H1 (cell line): ENCODE results near the gene MPDZ. TPM values are rescaled to one million over a fixed set of nuclear protein-coding genes. Genes with fewer than 3 reads are reported as not detected.

Source experiments
- CTCF ChIA-PET: fragments of 300-600 bp; sonication (Branson Sonifier 250); formaldehyde crosslinking; loops from one replicate; lab custom pipeline; 2021; ENCODE audit not compliant: partially characterized antibody; lab: Charles Lee
- POLR2A ChIA-PET: fragments of 300-600 bp; sonication (Branson Sonifier 250); formaldehyde crosslinking; loops from one replicate; lab custom pipeline; 2021; ENCODE audit warnings: inconsistent platforms; ENCODE audit not compliant: partially characterized antibody; lab: Charles Lee
- DNase-seq, 2 experiments: peaks; one replicate each; pipeline versions ENCODE4 v3.0.0 to v3.0.0-alpha.2; 2010 to 2022; ENCODE audit warnings: low spot score in 2 of 2, low read depth in 1 of 2, mixed read lengths in 1 of 2
- FAIRE-seq: peaks from 2 replicates; lab custom pipeline; 2011; peaks lifted over from hg19 to GRCh38; lab: Jason Lieb, UNC
- H2AFZ ChIP-seq: 2 replicates; pipeline ENCODE4 v1.8.1; 2012; ENCODE audit warnings: low read length, inconsistent platforms
- H2AK5ac ChIP-seq: 2 replicates; pipeline ENCODE4 v1.6.1; 2013; ENCODE audit warnings: low read depth, low read length
- H2BK120ac ChIP-seq: replicated peaks from 2 replicates; pipeline ENCODE3; 2013; ENCODE audit warnings: low read depth, low read length, inconsistent platforms
- H2BK12ac ChIP-seq: 2 replicates; pipeline ENCODE4 v1.6.1; 2013; ENCODE audit warnings: low read depth, low read length
- H2BK15ac ChIP-seq: 2 replicates; pipeline ENCODE4 v1.6.1; 2013; ENCODE audit warnings: low read length
- H2BK20ac ChIP-seq: 2 replicates; pipeline ENCODE4 v1.6.1; 2013; ENCODE audit warnings: low read length
- H2BK5ac ChIP-seq: 2 replicates; pipeline ENCODE4 v1.6.1; 2013; ENCODE audit warnings: low read depth, low read length
- H3K14ac ChIP-seq: 2 replicates; pipeline ENCODE4 v1.6.1; 2013; ENCODE audit warnings: inconsistent platforms; ENCODE audit not compliant: insufficient read length
- H3K18ac ChIP-seq: 2 replicates; pipeline ENCODE4 v1.6.1; 2013; ENCODE audit warnings: low read length; ENCODE audit errors: extremely low read depth
- H3K23ac ChIP-seq: 2 replicates; pipeline ENCODE4 v1.6.1; 2013; ENCODE audit warnings: inconsistent platforms; ENCODE audit not compliant: insufficient read length
- H3K23me2 ChIP-seq: 2 replicates; pipeline ENCODE4 v1.6.1; 2013; ENCODE audit warnings: low read depth, low read length
- H3K27ac ChIP-seq: 2 replicates; pipeline ENCODE4 v1.6.1; 2011; ENCODE audit warnings: low read depth, low read length, inconsistent platforms
- H3K27me3 ChIP-seq, 4 experiments: replicated peaks in 1 of 4; 1 replicate in 1 of 4; 2 replicates in 3 of 4; pipeline versions ENCODE4 v1.6.1 to v1.8.1; 2011 to 2013; ENCODE audit warnings: low read length in 3 of 4, mild to moderate bottlenecking in 3 of 4, inconsistent platforms in 2 of 4, mixed read lengths in 2 of 4, moderate library complexity in 1 of 4; ENCODE audit not compliant: control insufficient read depth in 3 of 4, insufficient read depth in 3 of 4; ENCODE audit errors: extremely low read depth in 1 of 4
- H3K36me3 ChIP-seq, 4 experiments: 2 replicates each; pipeline versions ENCODE4 v1.6.1 to v1.8.1; 2011 to 2013; ENCODE audit warnings: mild to moderate bottlenecking in 4 of 4, low read length in 3 of 4, moderate library complexity in 2 of 4, control low read depth in 1 of 4, inconsistent platforms in 1 of 4; ENCODE audit not compliant: insufficient read depth in 4 of 4, control insufficient read depth in 2 of 4
- H3K4ac ChIP-seq: replicated peaks from 2 replicates; pipeline ENCODE3; 2013; ENCODE audit warnings: low read length, low read depth, mixed read lengths, inconsistent platforms; ENCODE audit not compliant: insufficient read length
- H3K4me1 ChIP-seq, 4 experiments: replicated peaks in 1 of 4; 1 replicate in 1 of 4; 2 replicates in 3 of 4; pipeline versions ENCODE4 v1.6.1 to v1.8.1; 2011 to 2013; ENCODE audit warnings: low read length in 3 of 4, inconsistent platforms in 2 of 4, mixed read lengths in 1 of 4; ENCODE audit not compliant: insufficient read depth in 4 of 4, control insufficient read depth in 3 of 4
- H3K4me2 ChIP-seq, 2 experiments: 2 replicates each; pipeline versions ENCODE4 v1.6.1 to v1.8.1; 2011 to 2013; ENCODE audit warnings: low read depth in 2 of 2, low read length in 2 of 2, control low read depth in 1 of 2, inconsistent platforms in 1 of 2, mild to moderate bottlenecking in 1 of 2; ENCODE audit not compliant: insufficient read depth in 1 of 2
- H3K4me3 ChIP-seq, 4 experiments: fragments of 200-600, 300-600 bp in 1 of 4; sonication (generic), shearing (Covaris generic), sonication (Bioruptor Twin) in 1 of 4; 2 replicates each; pipeline versions ENCODE4 v1.5.1 to v1.8.1; 2011 to 2016; ENCODE audit warnings: low read length in 4 of 4, low read depth in 3 of 4, control low read depth in 2 of 4, inconsistent platforms in 2 of 4, mild to moderate bottlenecking in 2 of 4, mixed read lengths in 1 of 4, moderate library complexity in 1 of 4; ENCODE audit not compliant: insufficient read depth in 2 of 4; ENCODE audit errors: extremely low read depth in 1 of 4
- H3K56ac ChIP-seq: replicated peaks from 2 replicates; pipeline ENCODE3; 2013; ENCODE audit warnings: low read depth, mild to moderate bottlenecking, mixed read lengths, low read length, inconsistent platforms; ENCODE audit not compliant: insufficient read length
- H3K79me1 ChIP-seq: 2 replicates; pipeline ENCODE4 v1.6.1; 2013; ENCODE audit warnings: low read depth, low read length, control low read depth
- H3K79me2 ChIP-seq, 2 experiments: 2 replicates each; pipeline versions ENCODE4 v1.6.1 to v1.8.1; 2012 to 2013; ENCODE audit warnings: low read length in 2 of 2, mild to moderate bottlenecking in 2 of 2, inconsistent platforms in 1 of 2; ENCODE audit not compliant: insufficient read depth in 2 of 2, control insufficient read depth in 1 of 2
- H3K9ac ChIP-seq, 4 experiments: replicated peaks in 1 of 4; 1 replicate in 1 of 4; 2 replicates in 3 of 4; pipeline versions ENCODE4 v1.6.1 to v1.8.1; 2011 to 2013; ENCODE audit warnings: low read depth in 3 of 4, low read length in 3 of 4, control low read depth in 2 of 4, mild to moderate bottlenecking in 2 of 4, moderate library complexity in 2 of 4, inconsistent platforms in 1 of 4; ENCODE audit errors: extremely low read depth in 1 of 4
- H3K9me3 ChIP-seq, 2 experiments: 2 replicates each; pipeline versions ENCODE4 v1.6.1 to v1.8.1; 2012 to 2013; ENCODE audit warnings: mild to moderate bottlenecking in 2 of 2, moderate library complexity in 2 of 2, control low read depth in 1 of 2, inconsistent platforms in 1 of 2, low read depth in 1 of 2, low read length in 1 of 2, mixed read lengths in 1 of 2; ENCODE audit not compliant: insufficient read depth in 2 of 2
- H4K20me1 ChIP-seq, 2 experiments: replicated peaks in 1 of 2; 2 replicates each; pipeline versions ENCODE3 to v1.8.1; 2011 to 2013; ENCODE audit warnings: inconsistent platforms in 2 of 2, low read length in 2 of 2, mild to moderate bottlenecking in 1 of 2; ENCODE audit not compliant: insufficient read depth in 2 of 2, control insufficient read depth in 1 of 2
- H4K5ac ChIP-seq: 2 replicates; pipeline ENCODE4 v1.6.1; 2013; ENCODE audit warnings: low read length, low read depth, mixed read lengths, inconsistent platforms; ENCODE audit not compliant: insufficient read length
- H4K8ac ChIP-seq: 2 replicates; pipeline ENCODE4 v1.8.0; 2013; ENCODE audit warnings: mild to moderate bottlenecking, moderate library complexity, low read length, inconsistent platforms; ENCODE audit not compliant: insufficient read depth; ENCODE audit errors: extremely low read depth
- H4K91ac ChIP-seq: replicated peaks from 2 replicates; pipeline ENCODE3; 2013; ENCODE audit warnings: low read length, mixed read lengths, inconsistent platforms; ENCODE audit not compliant: insufficient read length
- GTF2F1 ChIP-seq: IDR thresholded peaks from 2 replicates; pipeline ENCODE4 v1.6.1; 2012; ENCODE audit warnings: low read depth, low read length, improper control_type of control experiment, borderline replicate concordance
- HDAC2 ChIP-seq, 2 experiments: fragments of 300-600 bp in 1 of 2; sonication (generic) in 1 of 2; IDR thresholded peaks; 2 replicates each; pipeline ENCODE4 v1.6.1; 2011 to 2012; ENCODE audit warnings: low read depth in 2 of 2, low read length in 2 of 2, mild to moderate bottlenecking in 2 of 2, moderate library complexity in 2 of 2, borderline replicate concordance in 1 of 2, inconsistent platforms in 1 of 2
- RBBP5 ChIP-seq: IDR thresholded peaks from 2 replicates; pipeline ENCODE4 v1.7.1; 2012; ENCODE audit warnings: low read depth, mild to moderate bottlenecking, inconsistent platforms, low read length, moderate library complexity, borderline replicate concordance
- SP2 ChIP-seq: IDR thresholded peaks from 2 replicates; pipeline ENCODE4 v1.6.1; 2012; ENCODE audit warnings: mild to moderate bottlenecking, low read length, inconsistent platforms
- YY1 ChIP-seq: IDR thresholded peaks from 2 replicates; pipeline ENCODE4 v1.6.1; 2011; ENCODE audit warnings: low read depth, mild to moderate bottlenecking, low read length
- WGBS, 2 experiments: shearing (Covaris generic) in 1 of 2; methylation state at CpG; one replicate each; pipeline versions ENCODE4 v1.1.6 to v1.1.7; 2013 to 2015; ENCODE audit warnings: low lambda C conversion rate in 2 of 2, mixed read lengths in 2 of 2, inconsistent platforms in 1 of 2, low coverage in 1 of 2, missing lambda C conversion rate in 1 of 2; ENCODE audit not compliant: insufficient replicate concordance in 2 of 2, insufficient coverage in 1 of 2, insufficient read length in 1 of 2; ENCODE audit errors: extremely low coverage in 1 of 2, missing lambda C conversion rate in 1 of 2; 5-methylcytosine and 5-hydroxymethylcytosine counted together
- polyA plus RNA-seq, 7 experiments: library from polyadenylated mRNA; depleted of rRNA in 3 of 7; stranded (reverse) in 5 of 7; unstranded in 2 of 7; fragments of >200 nt in 5 of 7; fragments of 200-250 nt in 2 of 7; gene quantifications; 1 replicate in 5 of 7; 2 replicates in 1 of 7; 4 replicates in 1 of 7; pipeline versions ENCODE4 v1.2.1 to v1.2.3, GENCODE V29; 2011 to 2013; ENCODE audit warnings: missing spikeins in 2 of 7, mixed read lengths in 2 of 7
- total RNA-seq: library from RNA; stranded (reverse); fragmentation: NEBNext Ultra II Directional; extraction: Animal tissue kit (Norgen Biotek cat#: 25700); gene quantifications from 2 replicates; pipeline ENCODE4 v1.2.1, GENCODE V29; 2021

Gene MPDZ
- total and polyA plus RNA-seq, 2 of the 8 experiments (the other 6 are each of a cell fraction or from before 2014, with no cell fraction given), result 14.6 to 39.4 TPM

DNA sequence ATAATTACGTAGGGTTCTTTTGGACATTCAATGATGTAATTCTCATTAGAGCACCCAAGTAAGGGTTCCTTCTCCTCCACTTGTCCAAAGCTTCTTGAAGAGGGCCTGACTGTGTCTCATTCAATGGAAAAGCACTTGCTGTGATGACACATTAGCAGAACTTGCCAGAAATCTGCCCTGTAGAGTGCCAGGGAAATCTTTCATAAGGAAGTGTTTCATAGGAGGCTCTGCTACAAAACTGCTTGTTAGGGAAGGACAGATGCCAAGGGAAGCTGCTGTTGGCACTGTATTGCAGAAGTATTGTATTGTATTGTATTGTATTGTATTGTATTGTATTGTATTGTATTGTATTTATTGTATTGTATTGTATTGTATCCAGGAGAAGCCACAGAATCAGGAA lies 45.5 kb upstream of the MPDZ start:
- no peak overlapping the region for H3K18ac ChIP-seq
- no peaks in the 10 kb centered on the region for H3K79me1 ChIP-seq
- H3K9ac ChIP-seq, result no peak overlapping the region
- no peak overlapping the region for H2BK20ac ChIP-seq
- H3K36me3 ChIP-seq, result no peaks in the 10 kb centered on the region
- no peak overlapping the region for H3K14ac ChIP-seq
- TF ChIP-seq HDAC2 (IDR thresholded peaks at IDR 0.05; ENCODE audit: borderline replicate concordance in 1 of 2, low read depth in 2 of 2, low read length in 2 of 2) (no peak), RBBP5 (no peak), YY1 (no peak), SP2 (no peak), GTF2F1 (no peak)
- ChIA-PET CTCF (interaction anchor here (0.7 to 1.0 kb wide), 2 partner anchors 8 to 1587 kb away, joined by 3 to 4 read pairs; no protein-coding TSS in a partner anchor), POLR2A (no interaction called here)
- H3K27ac ChIP-seq, result no peak overlapping the region
- no peaks in the 10 kb centered on the region; a peak in 1 of 7 replicates for H3K4me1 ChIP-seq
- H4K8ac ChIP-seq, result no peak overlapping the region
- no peaks in the 10 kb centered on the region for H3K79me2 ChIP-seq
- H4K20me1 ChIP-seq, result no peaks in the 10 kb centered on the region
- H3K4me3 ChIP-seq, result no peak overlapping the region
- no peak overlapping the region for H2AFZ ChIP-seq
- H4K91ac ChIP-seq, result no peak overlapping the region
- no peak overlapping the region for H2BK120ac ChIP-seq
- H3K23ac ChIP-seq, result no peak overlapping the region
- no peak for DNase-seq
- H2AK5ac ChIP-seq, result no peak overlapping the region
- no peak overlapping the region for H2BK15ac ChIP-seq
- no peak overlapping the region for H3K4me2 ChIP-seq
- H2BK12ac ChIP-seq, result no peak overlapping the region
- H3K56ac ChIP-seq, result no peak overlapping the region
- H3K27me3 ChIP-seq, result no peaks in the 10 kb centered on the region
- H3K4ac ChIP-seq, result no peak overlapping the region
- H4K5ac ChIP-seq, result no peak overlapping the region
- FAIRE-seq, result no peak
- no peaks in the 10 kb centered on the region for H3K9me3 ChIP-seq
- no peaks in the 10 kb centered on the region for H3K23me2 ChIP-seq
- no peak overlapping the region for H2BK5ac ChIP-seq
- WGBS, 2 experiments, result 96% methylated on average over 1 of the region's 1 CpG; no CpG with 5 or more reads in 1 of the 2 experiments
